K562 (cell line): Measurements from ENCODE around the gene SPEM1. TPM values are rescaled to one million over a fixed set of nuclear protein-coding genes. Genes with fewer than 3 reads are reported as not detected.

ENCODE experiments used
- ATAC-seq: fragments of 200-7000 bp; cut with Tn5 transposase; 3 replicates; pipeline ENCODE4 v1.9.1; 2020; ENCODE audit warnings: moderate library complexity
- BruUV-seq: library from RNA; stranded (reverse); fragments of 400-500 nt; replicated peaks from 2 replicates; lab custom pipeline; 2021; lab: Mats Ljungman, UMichigan
- CTCF ChIA-PET: fragments of 300-600 bp; formaldehyde crosslinking; extraction: SDS; loops from one replicate; lab custom pipeline; 2021; ENCODE audit warnings: low intra/inter-chr PET ratio; lab: Yijun Ruan, JAX
- POLR2A ChIA-PET: fragments of 300-600, 350-650 bp; sonication (Branson Sonifier 250); formaldehyde crosslinking; extraction: SDS; loops from one replicate; lab custom pipeline; 2021; ENCODE audit warnings: antibody characterized with exemption, inconsistent platforms; lab: Yijun Ruan, JAX
- DNase-seq, 4 experiments: peaks; one replicate each; pipeline versions ENCODE4 v3.0.0 to v3.0.0-alpha.2; 2011 to 2018; ENCODE audit warnings: low spot score in 3 of 4, mixed read lengths in 3 of 4; ENCODE audit errors: extremely low read depth in 1 of 4
- FAIRE-seq: peaks from 2 replicates; lab custom pipeline; 2011; peaks lifted over from hg19 to GRCh38; lab: Jason Lieb, UNC
- H2AFZ ChIP-seq: 2 replicates; pipeline ENCODE4 v1.6.0; 2011; ENCODE audit warnings: low read depth, low read length, control low read depth, inconsistent platforms
- H3K27ac ChIP-seq: fragments of 200-600 bp; 3 replicates; pipeline ENCODE4 v1.8.0; 2011; ENCODE audit warnings: low read depth, mild to moderate bottlenecking, control low read depth, inconsistent platforms, low read length, moderate library complexity, mixed read lengths; ENCODE audit errors: extremely low read depth
- H3K27me3 ChIP-seq, 2 experiments: fragments of 300-600 bp in 1 of 2; 2 replicates in 1 of 2; 3 replicates in 1 of 2; pipeline versions ENCODE4 v1.6.0 to v1.8.0; 2011; ENCODE audit warnings: inconsistent platforms in 2 of 2, low read length in 2 of 2, mild to moderate bottlenecking in 1 of 2, mixed read lengths in 1 of 2, moderate library complexity in 1 of 2; ENCODE audit not compliant: control insufficient read depth in 2 of 2, insufficient read depth in 2 of 2
- H3K36me3 ChIP-seq: fragments of 300-600 bp; 3 replicates; pipeline ENCODE4 v1.8.0; 2011; ENCODE audit warnings: mild to moderate bottlenecking, low read length, inconsistent platforms; ENCODE audit not compliant: control insufficient read depth, insufficient read depth
- H3K4me1 ChIP-seq, 2 experiments: fragments of 200-600 bp in 1 of 2; replicated peaks in 1 of 2; 2 replicates in 1 of 2; 3 replicates in 1 of 2; pipeline versions ENCODE4 v1.5.1 to v1.8.0; 2011; ENCODE audit warnings: inconsistent platforms in 2 of 2, low read length in 2 of 2, mild to moderate bottlenecking in 1 of 2, mixed read lengths in 1 of 2, moderate library complexity in 1 of 2; ENCODE audit not compliant: control insufficient read depth in 2 of 2, insufficient read depth in 2 of 2
- H3K4me2 ChIP-seq: 2 replicates; pipeline ENCODE4 v1.6.1; 2011; ENCODE audit warnings: low read length, control low read depth, inconsistent platforms, mixed read lengths; ENCODE audit not compliant: insufficient read depth
- H3K4me3 ChIP-seq: fragments of 200-600 bp; sonication (generic), shearing (Covaris generic); 2 replicates; pipeline ENCODE4 v1.5.1; 2016; ENCODE audit warnings: control low read depth, inconsistent platforms
- H3K79me2 ChIP-seq: fragments of 200-600 bp; 3 replicates; pipeline ENCODE4 v1.8.0; 2011; ENCODE audit warnings: low read length, inconsistent platforms; ENCODE audit not compliant: control insufficient read depth, insufficient read depth
- H3K9ac ChIP-seq, 2 experiments: 2 replicates each; pipeline versions ENCODE4 v1.6.0 to v1.6.1; 2011; ENCODE audit warnings: low read depth in 2 of 2, low read length in 2 of 2, control low read depth in 1 of 2, inconsistent platforms in 1 of 2, mild to moderate bottlenecking in 1 of 2, mixed read lengths in 1 of 2; ENCODE audit not compliant: insufficient read depth in 1 of 2
- H3K9me1 ChIP-seq: one replicate; pipeline ENCODE4 v1.6.0; 2011; ENCODE audit warnings: inconsistent platforms, mild to moderate bottlenecking, low read length, moderate library complexity; ENCODE audit not compliant: control insufficient read depth, insufficient read depth
- H3K9me3 ChIP-seq: replicated peaks from 2 replicates; pipeline ENCODE4 v1.5.1; 2011; ENCODE audit warnings: low read depth, low read length, inconsistent platforms; ENCODE audit not compliant: control insufficient read depth, insufficient read depth
- H4K20me1 ChIP-seq: replicated peaks from 2 replicates; pipeline ENCODE4 v1.6.1; 2011; ENCODE audit warnings: low read length, inconsistent platforms, mixed read lengths; ENCODE audit not compliant: control insufficient read depth, insufficient read depth
- ARHGAP35 ChIP-seq: fragments of 450-650 bp; IDR thresholded peaks from 2 replicates; pipeline ENCODE4 v1.6.1; 2018; ENCODE audit not compliant: partially characterized antibody
- CCNT2 ChIP-seq: IDR thresholded peaks from 2 replicates; pipeline ENCODE4 v1.6.1; 2011; ENCODE audit warnings: borderline replicate concordance, low read depth, mild to moderate bottlenecking, moderate library complexity, mixed read lengths, low read length; ENCODE audit not compliant: insufficient read length; ENCODE audit errors: extremely low read depth
- IRF2 ChIP-seq: sonication (generic); formaldehyde crosslinking; IDR thresholded peaks from 2 replicates; pipeline ENCODE4 v1.8.1; 2022; ENCODE audit warnings: mild to moderate bottlenecking, missing genetic modification reagents
- MTA3 ChIP-seq: fragments of 450-650 bp; formaldehyde crosslinking; IDR thresholded peaks from 2 replicates; pipeline ENCODE4 v1.6.1; 2017; ENCODE audit warnings: mild to moderate bottlenecking, borderline replicate concordance
- PML ChIP-seq: IDR thresholded peaks from 2 replicates; pipeline ENCODE4 v1.6.1; 2012; ENCODE audit warnings: low read length, inconsistent platforms
- SNRNP70 ChIP-seq: fragments of 200-400 bp; formaldehyde crosslinking; optimal IDR thresholded peaks from 2 replicates; pipeline ENCODE3; 2017; ENCODE audit warnings: low read depth, low read length
- ZNF274 ChIP-seq: IDR thresholded peaks from 2 replicates; pipeline ENCODE4 v1.6.1; 2011; ENCODE audit warnings: low read depth, mild to moderate bottlenecking, low read length, moderate library complexity, borderline replicate concordance
- ZNF282 ChIP-seq: sonication (generic); formaldehyde crosslinking; IDR thresholded peaks from 2 replicates; pipeline ENCODE4 v1.8.1; 2023; ENCODE audit warnings: missing genetic modification reagents
- ZNF311 ChIP-seq: fragments of 250-450 bp; sonication (Bioruptor Pico); IDR thresholded peaks from 2 replicates; pipeline ENCODE4 v1.4.0; 2020; ENCODE audit warnings: mild to moderate bottlenecking, moderate library complexity
- WGBS: fragments of 100-300 bp; shearing (Covaris generic); methylation state at CpG from one replicate; pipeline ENCODE4 v1.1.6; 2016; ENCODE audit warnings: low coverage, mixed read lengths; ENCODE audit not compliant: insufficient coverage; ENCODE audit errors: missing lambda C conversion rate; 5-methylcytosine and 5-hydroxymethylcytosine counted together
- in situ Hi-C: fragments of 300-500 bp; cut with MboI; formaldehyde crosslinking; loops from 4 replicates; pipeline ENCODE4 v1.15.0; 2018; ENCODE audit warnings: inconsistent platforms, mixed read lengths
- intact Hi-C: fragments of 100-400 bp; cut with micrococcal nuclease; formaldehyde crosslinking; loops from 2 replicates; pipeline ENCODE4 v1.14.2; 2022
- polyA plus RNA-seq, 8 experiments: library from polyadenylated mRNA; depleted of rRNA in 4 of 8; stranded (reverse) in 5 of 8; unstranded in 3 of 8; fragments of >200 nt; fragmentation: Nextera tagmentation in 2 of 8; fragmentation: Illumina TruSeq in 1 of 8; extraction: Ambion mirVana in 2 of 8; extraction: Trizol in 1 of 8; gene quantifications; 2 replicates each; pipeline versions ENCODE4 v1.2.1 to v1.2.3, GENCODE V29; 2011 to 2014; ENCODE audit warnings: inconsistent platforms in 1 of 8, missing spikeins in 1 of 8
- total RNA-seq, 7 experiments: library from RNA; depleted of rRNA in 6 of 7; stranded (reverse); fragments of >200 nt in 6 of 7; fragmentation: Illumina TruSeq in 2 of 7; extraction: Trizol in 2 of 7; gene quantifications; 2 replicates each; pipeline versions ENCODE4 v1.2.1 to v1.2.3, GENCODE V29; 2011 to 2021; ENCODE audit warnings: low replicate concordance in 1 of 7
- TF ChIP-seq, protein P1 (sequence below), 2 experiments: fragments of 450-650 bp; IDR thresholded peaks; 2 replicates each; pipeline ENCODE4 v1.6.1; 2016; ENCODE audit warnings: mild to moderate bottlenecking in 2 of 2, borderline replicate concordance in 1 of 2, low read depth in 1 of 2, moderate library complexity in 1 of 2

The SPEM1 gene
- total and polyA plus RNA-seq, 9 of the 15 experiments (the other 6 are each of a cell fraction or from before 2014, with no cell fraction given): not detected

DNA sequence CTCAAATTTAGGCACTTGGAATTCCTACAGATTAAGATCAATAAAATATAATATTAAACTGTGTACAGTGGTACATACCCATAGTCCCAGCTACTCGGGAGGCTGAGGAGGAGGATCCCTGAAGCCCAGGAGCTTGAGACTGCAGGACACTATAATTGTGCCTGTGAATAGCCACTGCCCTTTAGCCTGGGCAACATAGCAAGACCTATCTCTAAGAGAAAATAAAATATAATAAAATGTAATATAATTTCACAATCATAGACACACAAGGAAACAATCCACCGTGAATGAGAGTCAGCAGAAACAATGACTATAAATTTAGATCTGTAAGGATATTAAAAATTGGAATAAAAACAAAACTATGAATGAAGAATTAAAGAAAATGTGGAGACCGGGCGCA, 49.3 kb upstream of the SPEM1 start:
- POLR2A ChIA-PET: interaction anchor here (0.7 kb wide), 1 partner anchor 13 kb away, joined by 3 read pairs; no protein-coding TSS in a partner anchor
- FAIRE-seq: no peak
- TF ChIP-seq ZNF274: no peak
- TF ChIP-seq, protein P1, sequence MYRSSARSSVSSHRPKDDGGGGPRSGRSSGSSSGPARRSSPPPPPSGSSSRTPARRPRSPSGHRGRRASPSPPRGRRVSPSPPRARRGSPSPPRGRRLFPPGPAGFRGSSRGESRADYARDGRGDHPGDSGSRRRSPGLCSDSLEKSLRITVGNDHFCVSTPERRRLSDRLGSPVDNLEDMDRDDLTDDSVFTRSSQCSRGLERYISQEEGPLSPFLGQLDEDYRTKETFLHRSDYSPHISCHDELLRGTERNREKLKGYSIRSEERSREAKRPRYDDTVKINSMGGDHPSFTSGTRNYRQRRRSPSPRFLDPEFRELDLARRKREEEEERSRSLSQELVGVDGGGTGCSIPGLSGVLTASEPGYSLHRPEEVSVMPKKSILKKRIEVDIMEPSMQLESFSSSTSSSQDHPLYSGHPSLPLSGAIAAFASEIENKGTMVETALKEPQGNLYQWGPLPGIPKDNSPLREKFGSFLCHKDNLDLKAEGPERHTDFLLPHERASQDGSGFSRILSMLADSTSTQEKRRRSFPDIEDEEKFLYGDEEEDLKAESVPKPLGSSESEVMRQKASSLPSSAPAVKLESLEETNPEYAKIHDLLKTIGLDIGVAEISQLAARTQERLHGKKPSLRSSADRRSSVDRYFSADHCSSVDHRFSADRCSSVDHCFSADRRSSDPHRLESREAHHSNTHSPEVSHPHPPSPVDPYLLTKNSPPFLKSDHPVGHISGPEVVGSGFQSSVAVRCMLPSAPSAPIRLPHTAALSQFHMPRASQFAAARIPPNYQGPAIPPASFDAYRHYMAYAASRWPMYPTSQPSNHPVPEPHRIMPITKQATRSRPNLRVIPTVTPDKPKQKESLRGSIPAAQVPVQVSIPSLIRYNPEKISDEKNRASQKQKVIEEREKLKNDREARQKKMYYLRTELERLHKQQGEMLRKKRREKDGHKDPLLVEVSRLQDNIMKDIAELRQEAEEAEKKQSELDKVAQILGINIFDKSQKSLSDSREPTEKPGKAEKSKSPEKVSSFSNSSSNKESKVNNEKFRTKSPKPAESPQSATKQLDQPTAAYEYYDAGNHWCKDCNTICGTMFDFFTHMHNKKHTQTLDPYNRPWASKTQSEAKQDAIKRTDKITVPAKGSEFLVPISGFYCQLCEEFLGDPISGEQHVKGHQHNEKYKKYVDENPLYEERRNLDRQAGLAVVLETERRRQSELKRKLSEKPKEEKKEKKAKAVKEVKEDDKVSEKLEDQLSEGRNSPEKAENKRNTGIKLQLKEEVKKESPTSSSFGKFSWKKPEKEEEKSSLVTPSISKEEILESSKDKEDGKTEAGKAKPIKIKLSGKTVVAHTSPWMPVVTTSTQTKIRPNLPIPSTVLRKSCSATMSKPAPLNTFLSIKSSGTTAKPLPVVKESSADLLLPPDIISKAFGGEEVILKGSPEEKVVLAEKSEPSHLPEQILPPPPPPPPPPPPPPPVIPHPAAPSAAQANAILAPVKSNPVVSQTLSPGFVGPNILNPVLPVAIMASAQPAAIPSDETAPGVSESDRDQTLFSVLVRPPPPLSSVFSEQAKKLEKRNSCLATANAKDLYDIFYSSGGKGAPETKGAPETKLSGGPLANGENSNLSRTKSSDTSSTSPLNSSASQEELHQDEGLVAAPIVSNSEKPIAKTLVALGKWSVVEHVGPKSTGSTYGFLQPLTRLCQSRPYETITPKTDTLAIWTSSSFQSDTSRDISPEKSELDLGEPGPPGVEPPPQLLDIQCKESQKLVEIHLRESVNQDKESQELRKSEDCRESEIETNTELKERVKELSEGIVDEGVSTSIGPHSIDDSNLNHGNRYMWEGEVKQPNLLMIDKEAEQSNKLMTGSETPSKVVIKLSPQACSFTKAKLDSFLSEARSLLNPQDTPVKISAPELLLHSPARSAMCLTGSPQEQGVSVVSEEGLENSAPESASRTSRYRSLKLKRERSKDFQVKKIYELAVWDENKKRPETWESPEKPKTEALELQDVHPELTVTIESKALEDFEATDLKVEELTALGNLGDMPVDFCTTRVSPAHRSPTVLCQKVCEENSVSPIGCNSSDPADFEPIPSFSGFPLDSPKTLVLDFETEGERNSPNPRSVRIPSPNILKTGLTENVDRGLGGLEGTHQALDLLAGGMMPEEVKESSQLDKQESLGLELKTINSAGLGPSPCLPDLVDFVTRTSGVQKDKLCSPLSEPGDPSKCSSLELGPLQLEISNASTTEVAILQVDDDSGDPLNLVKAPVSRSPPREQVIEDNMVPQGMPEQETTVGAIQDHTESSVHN (IDR thresholded peaks at IDR 0.05; ENCODE audit: borderline replicate concordance in 1 of 2, low read depth in 1 of 2): no peak
- no peak for TF ChIP-seq PML
- TF ChIP-seq ARHGAP35: no peak
- no peak for TF ChIP-seq SNRNP70
- TF ChIP-seq ZNF282 (CRISPR knock-in tag): no peak
- no peak for TF ChIP-seq IRF2 (CRISPR knock-in tag)
- no peak for TF ChIP-seq MTA3
- no peak for TF ChIP-seq ZNF311 (CRISPR knock-in tag)
- TF ChIP-seq CCNT2: no peak

More for the DNA sequence above, 49.3 kb upstream of the SPEM1 start:
- H3K9me3 ChIP-seq: no peaks in the 10 kb centered on the region
- H3K27me3 ChIP-seq: peaks cover 3 to 4% of the 10 kb centered on the region in 2 experiments; a peak in 1 of 5 replicates
- H3K4me3 ChIP-seq: no peak overlapping the region
- BruUV-seq: no TSS peak
- CTCF ChIA-PET: no interaction called here
- H3K9ac ChIP-seq: no peak overlapping the region
- intact Hi-C loops: no loop called here
- no peaks in the 10 kb centered on the region; a peak in 1 of 5 replicates for H3K4me1 ChIP-seq
- H3K27ac ChIP-seq: no peak overlapping the region
- no peaks in the 10 kb centered on the region for H3K9me1 ChIP-seq
- in situ Hi-C loops: no loop called here
- no peaks in the 10 kb centered on the region for H4K20me1 ChIP-seq
- H3K4me2 ChIP-seq: no peak overlapping the region
- no peaks in the 10 kb centered on the region for H3K79me2 ChIP-seq
- H2AFZ ChIP-seq: no peak overlapping the region
- DNase-seq (no peak), ATAC-seq (no peak)
- 11% methylated on average over 4 of the region's 4 CpGs for WGBS
- H3K36me3 ChIP-seq: no peaks in the 10 kb centered on the region
